Type B pancreatic cell (in vitro differentiated cells): ENCODE data around the gene TACR2. TPM values are rescaled to one million over a fixed set of nuclear protein-coding genes. Genes with fewer than 3 reads are reported as not detected.

ENCODE experiments used
- DNase-seq: peaks from one replicate; pipeline ENCODE4 v3.0.0; 2021; ENCODE audit warnings: mixed read lengths; ENCODE audit not compliant: unreplicated experiment; ENCODE audit errors: extremely low spot score
- H3K27ac Mint-ChIP-seq: 2 replicates; pipeline ENCODE4 v1.8.0; 2021; ENCODE audit warnings: mild to moderate bottlenecking, mixed read lengths
- H3K27me3 Mint-ChIP-seq: 2 replicates; pipeline ENCODE4 v1.8.0; 2021; ENCODE audit warnings: mixed read lengths
- H3K36me3 Mint-ChIP-seq: 2 replicates; pipeline ENCODE4 v1.8.0; 2021; ENCODE audit warnings: mixed read lengths
- H3K4me1 Mint-ChIP-seq: one replicate; pipeline ENCODE4 v1.8.0; 2021; ENCODE audit warnings: mixed read lengths; ENCODE audit not compliant: unreplicated experiment
- H3K4me3 Mint-ChIP-seq: 2 replicates; pipeline ENCODE4 v1.8.0; 2021; ENCODE audit warnings: mild to moderate bottlenecking, mixed read lengths
- H3K9me3 Mint-ChIP-seq: 2 replicates; pipeline ENCODE4 v1.8.0; 2021; ENCODE audit warnings: mixed read lengths
- long read RNA-seq: library from polyadenylated mRNA; unstranded; transcript quantifications from one replicate; pipeline ENCODE4 v2.0.0, GENCODE V29; 2020
- total RNA-seq: library from RNA; stranded (reverse); gene quantifications from 2 replicates; pipeline ENCODE4 v1.2.1, GENCODE V29; 2021; ENCODE audit warnings: low replicate concordance
- TF ChIP-seq, protein P1 (sequence below): fragments of 200-600 bp; sonication (generic); conservative IDR thresholded peaks from 2 replicates; pipeline ENCODE4 v1.5.0; 2021; ENCODE audit warnings: antibody characterized with exemption, mild to moderate bottlenecking

Gene TACR2
- total RNA-seq, result not detected in 2 replicates
- long read RNA-seq, result 0 reads

DNA sequence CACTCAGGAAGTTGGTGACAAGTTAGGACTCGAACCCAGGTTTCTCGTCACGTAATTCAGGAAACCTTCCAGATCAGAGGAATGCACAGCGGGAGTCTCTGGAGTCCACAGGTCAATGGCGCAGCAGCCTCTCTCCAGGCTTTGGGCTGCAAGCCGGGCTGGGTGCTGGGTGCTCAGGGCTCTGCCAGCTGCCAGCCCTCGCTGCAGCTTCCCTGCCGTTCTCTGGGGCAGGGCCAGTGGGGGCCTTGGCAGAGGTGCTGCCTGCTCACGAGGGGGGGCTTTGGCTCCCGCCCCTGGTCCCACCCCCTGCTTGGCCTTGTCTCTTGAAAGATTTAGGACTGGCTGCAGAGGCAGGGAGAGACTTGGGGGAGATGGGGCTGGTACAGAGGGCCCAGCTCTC lies at the start of gene TACR2:
TACR2 (minus strand) TSS at position 224 of the 400 bp plus-strand sequence. CDS start 595 bp downstream, outside the sequence.
- no peaks in the 10 kb centered on the region for H3K27me3 Mint-ChIP-seq
- TF ChIP-seq, protein P1, sequence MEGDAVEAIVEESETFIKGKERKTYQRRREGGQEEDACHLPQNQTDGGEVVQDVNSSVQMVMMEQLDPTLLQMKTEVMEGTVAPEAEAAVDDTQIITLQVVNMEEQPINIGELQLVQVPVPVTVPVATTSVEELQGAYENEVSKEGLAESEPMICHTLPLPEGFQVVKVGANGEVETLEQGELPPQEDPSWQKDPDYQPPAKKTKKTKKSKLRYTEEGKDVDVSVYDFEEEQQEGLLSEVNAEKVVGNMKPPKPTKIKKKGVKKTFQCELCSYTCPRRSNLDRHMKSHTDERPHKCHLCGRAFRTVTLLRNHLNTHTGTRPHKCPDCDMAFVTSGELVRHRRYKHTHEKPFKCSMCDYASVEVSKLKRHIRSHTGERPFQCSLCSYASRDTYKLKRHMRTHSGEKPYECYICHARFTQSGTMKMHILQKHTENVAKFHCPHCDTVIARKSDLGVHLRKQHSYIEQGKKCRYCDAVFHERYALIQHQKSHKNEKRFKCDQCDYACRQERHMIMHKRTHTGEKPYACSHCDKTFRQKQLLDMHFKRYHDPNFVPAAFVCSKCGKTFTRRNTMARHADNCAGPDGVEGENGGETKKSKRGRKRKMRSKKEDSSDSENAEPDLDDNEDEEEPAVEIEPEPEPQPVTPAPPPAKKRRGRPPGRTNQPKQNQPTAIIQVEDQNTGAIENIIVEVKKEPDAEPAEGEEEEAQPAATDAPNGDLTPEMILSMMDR, result no peak
- no peaks in the 10 kb centered on the region for H3K9me3 Mint-ChIP-seq
- peak within 1 kb of the TSS; percentile 3 for H3K27ac Mint-ChIP-seq
- DNase-seq, result no peak
- H3K36me3 Mint-ChIP-seq, result no peaks in the 10 kb centered on the region
- H3K4me1 Mint-ChIP-seq, result peaks cover 19% of the 10 kb centered on the region
- peak within 1 kb of the TSS; percentile 49 for H3K4me3 Mint-ChIP-seq

DNA sequence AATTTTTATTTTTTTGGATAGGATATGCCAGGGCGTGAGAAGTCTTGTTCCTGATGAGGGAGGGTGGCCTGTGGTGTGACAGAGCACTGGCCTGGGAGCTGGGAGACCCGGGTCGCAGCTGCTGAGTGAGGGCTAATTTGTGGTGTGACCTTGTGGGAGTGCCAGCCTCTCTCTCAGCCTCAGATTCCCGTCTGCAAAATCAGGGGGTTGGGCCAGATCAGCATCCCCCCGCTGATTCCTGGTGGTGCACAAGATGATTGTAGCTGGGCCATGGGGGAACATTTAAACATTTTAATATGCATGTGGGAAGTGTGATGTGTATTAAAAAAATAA lies 49.4 kb upstream of the TACR2 start:
- Mint-ChIP-seq H3K36me3 (no peaks in the 10 kb centered on the region), H3K4me3 (no peak overlapping the region), H3K4me1 (peaks cover 7% of the 10 kb centered on the region), H3K27ac (no peak overlapping the region), H3K27me3 (no peaks in the 10 kb centered on the region), H3K9me3 (no peaks in the 10 kb centered on the region)
- DNase-seq, result no peak
- TF ChIP-seq, protein P1, result no peak

DNA sequence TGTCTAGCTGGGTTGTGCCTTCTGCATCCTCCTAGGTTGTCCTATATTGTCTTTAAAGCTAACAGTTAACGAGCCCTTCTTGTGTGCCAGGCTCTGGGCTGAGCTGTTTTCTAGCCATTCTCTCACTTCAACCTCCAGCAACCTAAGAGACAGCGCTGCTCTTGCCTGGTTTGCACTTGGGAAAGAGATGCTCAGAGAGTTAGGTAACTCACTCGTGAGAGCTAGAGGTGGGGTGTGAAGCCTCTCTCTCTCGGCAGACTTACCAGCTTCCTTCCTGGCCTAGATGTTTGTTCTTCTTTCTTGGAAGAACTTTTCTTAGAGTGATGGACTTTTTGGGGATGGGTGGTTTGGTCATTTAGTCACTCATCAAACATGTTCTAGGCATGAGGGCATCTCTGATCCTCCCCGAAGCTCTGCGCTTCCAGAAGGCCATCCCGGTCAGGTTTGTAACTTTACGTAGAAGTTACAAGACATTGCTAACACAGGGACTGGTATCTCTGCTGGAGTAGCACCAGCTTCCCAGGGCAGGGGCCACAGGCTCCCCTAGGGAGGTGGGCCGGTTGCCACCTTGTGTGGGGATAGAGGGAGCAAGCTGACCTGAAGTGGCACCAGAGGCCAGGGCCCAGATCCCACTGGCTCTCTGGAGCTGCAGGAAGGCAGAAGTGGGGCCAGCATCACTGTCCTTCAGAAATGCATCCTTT lies 48.9 kb upstream of the TACR2 start:
- DNase-seq, result no peak
- Mint-ChIP-seq H3K4me1 (peaks cover 12% of the 10 kb centered on the region), H3K36me3 (no peaks in the 10 kb centered on the region), H3K27me3 (no peaks in the 10 kb centered on the region), H3K4me3 (no peak overlapping the region), H3K9me3 (no peaks in the 10 kb centered on the region), H3K27ac (peak overlapping the region; percentile 29)
- TF ChIP-seq, protein P1, result no peak

DNA sequence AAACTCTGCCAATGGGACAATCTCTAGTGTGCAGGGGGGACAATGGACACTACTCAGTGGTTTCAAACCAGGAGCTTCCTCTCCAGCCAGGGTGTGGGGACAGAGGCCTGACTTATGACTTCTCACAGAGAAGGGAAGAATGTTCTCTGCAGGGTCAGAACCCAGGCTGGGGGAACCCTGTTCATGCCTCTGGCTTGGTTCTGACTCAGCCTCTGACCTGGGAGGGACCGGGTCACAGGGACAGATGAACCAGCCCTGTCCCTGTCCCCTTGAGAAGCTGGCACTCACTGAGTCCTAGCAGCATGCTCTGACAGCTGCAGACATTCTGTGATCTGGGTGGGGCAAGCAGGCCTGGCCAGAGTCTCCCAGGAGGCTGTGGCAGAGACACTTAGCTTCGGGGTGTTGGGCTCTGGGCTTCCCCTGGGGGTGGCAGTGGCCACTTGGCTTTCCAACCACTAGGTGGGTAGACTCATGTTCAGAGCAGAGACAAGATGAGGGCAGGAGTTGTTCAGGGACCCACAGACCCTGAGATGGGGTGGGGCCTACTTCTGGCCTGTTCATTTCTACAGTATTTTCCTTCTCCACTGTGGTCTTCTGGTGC lies 48.2 kb upstream of the TACR2 start:
- TF ChIP-seq, protein P1, result no peak
- no peaks in the 10 kb centered on the region for H3K36me3 Mint-ChIP-seq

DNA sequence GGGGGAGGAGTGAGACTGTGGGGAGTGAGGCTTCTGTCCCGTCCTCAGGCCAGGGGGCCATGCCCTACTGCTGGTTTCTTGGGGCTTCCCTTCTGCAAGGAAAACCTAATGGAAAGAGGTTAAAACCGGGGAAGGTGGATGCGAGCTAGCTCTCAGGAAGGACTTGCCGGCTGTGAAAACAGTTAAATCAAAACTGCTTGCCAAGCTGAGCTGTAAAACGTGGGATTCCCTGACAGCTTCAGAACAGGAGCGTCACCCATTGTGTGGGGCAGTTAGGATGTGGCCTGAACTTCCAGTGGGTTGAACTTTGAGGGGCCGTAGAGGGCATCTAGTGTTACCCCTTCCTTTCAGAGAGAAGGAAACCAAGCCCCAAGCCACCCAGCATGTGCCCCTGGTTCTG lies 47.7 kb upstream of the TACR2 start:
- TF ChIP-seq, protein P1, result no peak
- H3K9me3 Mint-ChIP-seq, result peaks cover under 1% of the 10 kb centered on the region
- DNase-seq, result no peak
- H3K4me3 Mint-ChIP-seq, result no peak overlapping the region
- H3K4me1 Mint-ChIP-seq, result peaks cover 16% of the 10 kb centered on the region
- no peaks in the 10 kb centered on the region for H3K27me3 Mint-ChIP-seq
- no peaks in the 10 kb centered on the region for H3K36me3 Mint-ChIP-seq
- H3K27ac Mint-ChIP-seq, result no peak overlapping the region

More for the DNA sequence above, 48.2 kb upstream of the TACR2 start:
- no peaks in the 10 kb centered on the region for H3K9me3 Mint-ChIP-seq
- no peaks in the 10 kb centered on the region for H3K27me3 Mint-ChIP-seq
- DNase-seq, result no peak
- H3K4me3 Mint-ChIP-seq, result no peak overlapping the region
- peak overlapping the region; percentile 29 for H3K27ac Mint-ChIP-seq
- peaks cover 13% of the 10 kb centered on the region for H3K4me1 Mint-ChIP-seq
